HuH-7 (cell line): ENCODE data around the gene UBE2V1.

Source experiments
- DNase-seq: peaks from one replicate; pipeline ENCODE4 v3.0.0; 2011; ENCODE audit warnings: low spot score

The UBE2V1 gene

GRCh38 chr20:50062006-50062838, 50.7 kb downstream of the UBE2V1 start:
- no peak for DNase-seq

GRCh38 chr20:50061151-50062005, 51.6 kb downstream of the UBE2V1 start:
- DNase-seq: no peak

- no peak for DNase-seq
Measured at GRCh38 chr20:50058662-50059402, 54.1 kb downstream of the UBE2V1 start.

- DNase-seq: no peak
Measured at GRCh38 chr20:50057714-50058053, 55.3 kb downstream of the UBE2V1 start.

GRCh38 chr20:50056951-50057713, 55.8 kb downstream of the UBE2V1 start:
- DNase-seq: no peak

- DNase-seq: no peak
Measured at GRCh38 chr20:50056408-50056926, 56.5 kb downstream of the UBE2V1 start.

- DNase-seq: no peak
Measured at GRCh38 chr20:50055524-50056083, 57.3 kb downstream of the UBE2V1 start.

- no peak for DNase-seq
Measured at GRCh38 chr20:50054626-50055511, 58.1 kb downstream of the UBE2V1 start.

GRCh38 chr20:50054231-50054547, 58.8 kb downstream of the UBE2V1 start:
- no peak for DNase-seq

- no peak for DNase-seq
Measured at GRCh38 chr20:50053362-50054230, 59.4 kb downstream of the UBE2V1 start.

GRCh38 chr20:50052550-50053361, 60.2 kb downstream of the UBE2V1 start:
- no peak for DNase-seq

GRCh38 chr20:50050660-50051308, 62.2 kb downstream of the UBE2V1 start:
- DNase-seq: no peak

GRCh38 chr20:50050214-50050613, 62.7 kb downstream of the UBE2V1 start:
- DNase-seq: no peak

GRCh38 chr20:50049442-50050026, 63.4 kb downstream of the UBE2V1 start:
- no peak for DNase-seq

GRCh38 chr20:50048420-50049166, 64.4 kb downstream of the UBE2V1 start:
- DNase-seq: no peak

- no peak for DNase-seq
Measured at GRCh38 chr20:50044353-50044960, 68.5 kb downstream of the UBE2V1 start.
